Skin of body (tissue), 2 donors: Measurements from ENCODE around the gene MMP20. TPM values are rescaled to one million over a fixed set of nuclear protein-coding genes. Genes with fewer than 3 reads are reported as not detected.
"Not testable (repeated sequence)": the region's sequence is repeated elsewhere in the genome, so short reads cannot be mapped to it uniquely, and the experiment has no call there.

ENCODE experiments used
- DNase-seq: peaks from one replicate; lab custom pipeline; 2025; lab: John Stamatoyannopoulos, UW
- total RNA-seq: library from RNA; depleted of rRNA; stranded (reverse); fragments of >200 nt; gene quantifications from one replicate; pipeline ENCODE4 v1.2.3, GENCODE V29; 2014

Gene MMP20, protein sequence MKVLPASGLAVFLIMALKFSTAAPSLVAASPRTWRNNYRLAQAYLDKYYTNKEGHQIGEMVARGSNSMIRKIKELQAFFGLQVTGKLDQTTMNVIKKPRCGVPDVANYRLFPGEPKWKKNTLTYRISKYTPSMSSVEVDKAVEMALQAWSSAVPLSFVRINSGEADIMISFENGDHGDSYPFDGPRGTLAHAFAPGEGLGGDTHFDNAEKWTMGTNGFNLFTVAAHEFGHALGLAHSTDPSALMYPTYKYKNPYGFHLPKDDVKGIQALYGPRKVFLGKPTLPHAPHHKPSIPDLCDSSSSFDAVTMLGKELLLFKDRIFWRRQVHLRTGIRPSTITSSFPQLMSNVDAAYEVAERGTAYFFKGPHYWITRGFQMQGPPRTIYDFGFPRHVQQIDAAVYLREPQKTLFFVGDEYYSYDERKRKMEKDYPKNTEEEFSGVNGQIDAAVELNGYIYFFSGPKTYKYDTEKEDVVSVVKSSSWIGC
- not detected for total RNA-seq

DNA sequence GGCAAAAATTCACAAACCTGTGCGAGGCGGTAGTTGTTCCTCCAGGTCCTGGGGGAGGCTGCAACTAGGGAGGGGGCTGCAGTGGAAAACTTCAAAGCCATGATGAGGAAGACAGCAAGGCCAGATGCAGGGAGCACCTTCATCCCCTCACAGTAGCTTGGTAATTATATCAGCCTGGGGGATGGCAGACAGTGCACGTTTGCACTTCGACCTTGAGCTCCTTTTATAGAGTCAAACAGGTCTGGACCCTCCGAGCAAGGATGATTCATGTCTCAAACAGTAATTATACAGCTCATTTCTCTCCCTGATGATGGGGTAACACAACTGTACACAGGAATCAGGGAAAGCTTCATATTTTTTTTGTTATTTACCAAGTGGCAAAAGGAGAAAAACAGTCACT, at the start of gene MMP20:
TSS of gene MMP20 (minus strand) at position 156 of the 400 bp plus-strand sequence. CDS start at position 143, 13 bp downstream.
- DNase-seq: no peak

DNA sequence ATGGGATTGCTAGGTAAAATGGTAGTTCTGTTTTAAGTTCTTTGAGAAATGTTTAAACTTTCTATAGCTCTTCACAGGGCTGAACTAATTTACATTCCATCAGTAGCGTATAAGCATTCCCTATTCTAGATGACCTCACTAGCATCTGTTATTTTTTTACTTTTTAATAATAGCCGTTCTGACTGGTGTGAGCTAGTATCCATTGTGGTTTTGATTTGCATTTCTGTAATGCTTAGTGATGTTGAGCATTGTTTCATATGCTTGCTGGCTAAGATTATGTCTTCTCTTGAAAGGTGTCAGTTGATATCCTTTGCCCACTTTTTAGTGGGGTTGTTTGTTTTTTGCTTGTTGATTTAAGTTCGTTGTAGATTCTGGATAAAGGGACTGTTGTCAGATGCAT, 44.5 kb upstream of the MMP20 start:
- DNase-seq: no peak

DNA sequence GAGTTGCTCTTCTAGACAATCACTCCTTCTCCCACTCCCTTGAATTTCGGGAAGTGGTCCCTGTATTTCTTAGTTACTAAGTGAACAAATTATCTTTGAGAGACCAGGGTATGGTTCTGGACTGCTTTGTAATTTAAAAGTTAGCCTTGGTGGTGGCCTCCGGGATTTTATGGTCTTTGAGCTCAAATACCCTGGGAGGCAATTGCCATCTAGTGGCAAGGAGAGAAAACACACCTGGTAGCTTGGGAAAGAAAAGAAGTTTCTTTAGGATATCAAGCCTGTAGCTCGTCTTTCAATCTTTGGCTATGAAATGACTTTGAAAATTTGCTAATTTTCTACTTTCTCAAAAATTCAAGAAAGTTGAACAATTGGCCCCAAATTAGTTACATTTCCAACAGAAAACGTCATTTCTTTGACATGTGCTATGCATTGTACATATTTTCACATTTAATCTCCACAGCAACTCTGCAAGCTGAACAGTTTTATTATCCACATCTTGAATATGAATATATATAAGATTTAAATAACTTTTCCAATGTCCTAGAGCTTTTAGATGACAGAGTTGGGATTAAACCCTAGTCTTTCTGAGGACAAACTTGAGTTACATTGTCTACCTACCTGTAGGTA, 41.3 kb upstream of the MMP20 start:
- no peak for DNase-seq

DNA sequence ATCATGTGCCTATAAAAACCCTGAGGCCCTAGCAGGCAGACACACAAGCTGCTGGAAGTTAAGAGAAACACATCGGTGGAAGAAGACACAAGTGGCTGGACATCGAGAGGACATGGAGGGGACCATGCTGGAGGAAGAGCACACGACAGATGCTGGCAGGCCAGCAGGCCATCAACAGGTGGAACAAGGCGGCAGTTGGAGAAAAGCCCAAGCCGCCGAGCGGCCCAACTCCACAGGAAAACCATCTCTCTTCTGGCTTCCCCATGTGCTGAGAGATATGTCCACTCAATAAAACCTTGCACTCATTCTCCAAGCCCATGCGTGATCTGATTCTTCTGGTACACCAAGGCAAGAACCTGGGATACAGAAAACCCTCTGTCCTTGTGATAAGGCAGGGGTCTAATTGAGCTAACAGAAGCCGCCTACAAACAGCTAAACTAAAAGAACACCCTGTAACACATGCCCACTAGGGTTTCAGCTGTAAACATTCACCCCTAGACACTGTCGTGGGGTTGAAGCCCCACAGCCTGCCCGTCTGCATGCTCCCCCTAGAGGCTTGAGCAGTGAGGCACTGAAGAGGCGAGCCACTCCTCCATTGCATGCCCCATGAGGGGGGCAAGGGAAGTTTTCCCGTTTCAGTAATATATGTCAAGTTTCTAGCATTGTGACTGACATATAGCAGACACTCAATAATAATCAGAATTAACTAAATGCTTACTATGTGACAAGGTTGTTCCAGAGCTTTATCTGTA, 39.0 kb upstream of the MMP20 start:
- DNase-seq: no peak

DNA sequence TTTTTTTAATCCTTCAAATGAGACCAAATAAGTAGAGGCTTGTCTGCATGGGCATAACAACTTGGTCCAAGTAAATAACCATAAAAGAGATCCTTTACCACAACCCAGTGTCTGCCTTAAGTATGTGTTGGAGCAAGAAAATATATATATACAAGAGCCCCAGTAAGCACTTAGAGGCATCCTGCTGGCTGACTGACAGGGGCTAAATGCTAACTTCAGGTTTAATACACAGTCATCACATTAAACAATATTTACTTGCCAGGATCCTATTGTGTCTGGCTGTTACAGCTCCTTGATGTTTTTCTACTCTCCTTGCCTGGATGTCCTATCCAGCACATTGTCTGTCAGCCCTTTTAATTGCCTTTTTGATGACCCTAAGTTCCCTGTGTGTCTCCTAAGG, 37.5 kb upstream of the MMP20 start:
- no peak for DNase-seq

DNA sequence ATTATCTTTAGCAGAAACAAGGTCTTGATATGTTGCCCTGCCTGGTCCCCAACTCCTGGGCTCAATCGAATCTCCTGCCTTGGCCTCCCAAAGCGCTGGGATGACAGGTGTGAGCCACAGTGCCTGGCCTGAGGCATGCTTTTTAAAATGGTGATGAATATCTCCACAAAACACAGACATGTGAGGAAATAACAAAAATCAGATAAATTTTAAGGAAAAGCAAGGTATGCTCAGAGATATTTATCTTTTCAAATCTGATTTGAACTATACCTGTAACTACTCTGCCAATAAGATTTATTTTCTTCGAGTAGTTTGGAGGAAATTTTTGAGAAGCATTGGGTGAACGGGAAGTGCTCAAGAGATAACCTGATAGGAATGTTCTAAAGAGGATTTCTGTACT, 35.9 kb upstream of the MMP20 start:
- DNase-seq: no peak

DNA sequence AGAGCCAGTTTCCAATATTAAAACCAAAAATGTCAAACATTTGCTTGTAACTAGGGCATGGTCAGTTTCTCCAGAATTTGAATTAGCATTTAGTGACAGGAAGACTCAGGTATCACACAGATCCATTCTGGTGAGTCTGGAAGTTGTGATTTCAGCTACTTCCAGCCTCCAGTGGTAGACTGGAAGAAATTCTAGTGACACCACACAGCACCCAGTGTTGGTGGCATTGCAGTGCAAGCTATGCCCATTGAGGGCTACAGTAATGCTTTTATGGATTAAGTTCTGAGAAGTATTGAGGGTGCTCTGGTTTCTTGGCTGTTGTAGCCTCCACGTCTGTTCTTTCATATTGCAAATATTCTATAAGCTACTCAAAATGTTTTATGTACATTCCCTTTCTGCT, 31.4 kb upstream of the MMP20 start:
- DNase-seq: no peak

DNA sequence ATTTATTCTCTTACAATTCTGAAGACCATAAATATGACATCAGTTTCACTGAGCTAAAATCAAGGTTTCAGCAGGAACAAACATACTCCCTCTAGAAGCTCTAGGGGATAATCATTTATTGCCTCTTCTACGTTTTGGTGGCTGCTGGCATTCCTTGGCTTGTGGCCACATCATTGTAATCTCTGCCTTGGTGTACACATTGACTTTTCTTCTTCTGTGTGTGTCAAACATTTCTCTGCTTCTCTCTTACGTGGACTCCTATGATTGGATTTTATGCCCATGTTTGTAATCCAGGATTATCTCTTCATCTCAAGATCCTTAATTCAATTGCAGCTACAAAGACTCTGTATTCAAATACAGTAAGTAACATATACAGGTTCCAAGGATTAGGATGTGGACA, 30.4 kb upstream of the MMP20 start:
- no peak for DNase-seq

DNA sequence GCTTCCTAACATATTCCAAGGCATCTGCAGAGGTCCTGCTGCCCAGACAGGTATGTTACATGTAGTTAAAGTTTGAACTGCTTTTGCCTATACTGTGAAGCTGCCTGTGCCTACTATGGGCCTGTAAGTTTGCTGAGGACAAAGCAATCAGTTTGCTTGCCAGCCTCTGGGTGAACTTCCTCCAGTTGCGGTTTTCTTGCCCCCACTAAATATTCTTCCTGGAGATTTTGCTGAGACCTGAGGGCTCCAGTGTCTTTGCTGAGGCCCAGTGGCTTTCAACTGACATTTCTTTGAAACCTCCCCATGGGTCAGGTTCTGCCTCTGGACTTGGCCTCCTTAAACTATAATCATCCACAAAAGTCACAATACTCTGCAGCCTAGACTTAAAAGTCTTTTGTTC, 29.6 kb upstream of the MMP20 start:
- no peak for DNase-seq

DNA sequence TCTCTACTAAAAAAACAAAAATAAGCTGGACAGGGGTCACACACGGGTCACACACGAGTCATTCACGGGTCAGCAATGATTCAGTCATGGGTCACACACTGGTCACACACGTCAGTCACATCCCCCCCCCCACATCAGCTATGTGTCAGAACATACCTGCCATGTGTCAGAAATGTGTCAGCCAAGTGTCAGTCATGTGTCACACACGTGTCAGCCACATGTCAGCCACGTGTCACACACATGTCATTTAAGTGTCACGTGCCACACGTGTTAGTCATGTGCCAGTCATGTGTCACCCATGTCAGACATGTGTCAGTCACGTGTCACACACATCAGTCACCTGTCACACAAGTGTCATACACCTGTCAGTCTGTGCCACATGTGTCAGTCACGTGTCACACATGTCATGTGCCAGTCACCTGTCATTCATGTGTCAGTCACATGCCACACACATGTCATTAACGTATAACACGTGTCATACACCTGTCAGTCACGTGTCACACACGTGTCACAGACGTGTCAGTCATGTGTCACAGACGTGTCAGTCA, 28.7 kb upstream of the MMP20 start:
- DNase-seq: no peak

DNA sequence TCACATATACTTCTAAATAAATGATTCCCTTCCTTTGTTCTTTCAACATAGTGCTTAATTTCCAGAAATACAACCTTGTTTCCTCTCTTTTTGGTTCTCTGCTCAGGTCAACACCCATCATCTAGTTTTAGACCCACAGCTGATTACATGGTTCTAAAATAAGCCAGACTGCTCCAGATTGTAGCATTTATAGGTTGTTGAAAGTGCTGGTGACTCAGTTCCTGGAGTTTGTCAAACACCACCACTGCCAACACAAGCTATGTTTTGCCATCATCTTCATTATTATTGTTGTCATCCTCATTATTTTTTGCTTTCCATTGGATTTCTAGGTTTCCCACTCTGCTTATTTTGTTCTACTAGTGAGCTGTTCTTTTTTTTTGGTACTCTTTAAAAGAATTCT, 22.3 kb upstream of the MMP20 start:
- DNase-seq: no peak

DNA sequence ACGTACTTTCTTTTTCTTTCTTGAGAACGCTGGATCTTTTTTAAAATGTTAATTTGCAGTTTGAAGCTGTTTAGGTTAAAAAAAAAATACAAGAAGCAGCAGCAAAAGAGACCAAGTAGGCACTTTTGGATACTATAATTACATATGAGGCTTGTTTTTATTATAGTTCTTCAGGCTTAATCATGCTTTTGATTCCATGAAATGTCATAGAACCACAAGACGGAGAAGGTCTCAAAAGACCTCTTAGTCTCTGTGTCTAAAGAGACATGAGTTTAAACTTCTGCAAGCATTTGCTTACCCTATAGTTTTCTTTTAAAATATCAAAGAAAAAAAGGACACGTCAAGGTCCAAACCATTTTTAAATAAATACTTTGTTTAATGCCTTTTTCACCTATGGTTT, 18.8 kb upstream of the MMP20 start:
- no peak for DNase-seq

DNA sequence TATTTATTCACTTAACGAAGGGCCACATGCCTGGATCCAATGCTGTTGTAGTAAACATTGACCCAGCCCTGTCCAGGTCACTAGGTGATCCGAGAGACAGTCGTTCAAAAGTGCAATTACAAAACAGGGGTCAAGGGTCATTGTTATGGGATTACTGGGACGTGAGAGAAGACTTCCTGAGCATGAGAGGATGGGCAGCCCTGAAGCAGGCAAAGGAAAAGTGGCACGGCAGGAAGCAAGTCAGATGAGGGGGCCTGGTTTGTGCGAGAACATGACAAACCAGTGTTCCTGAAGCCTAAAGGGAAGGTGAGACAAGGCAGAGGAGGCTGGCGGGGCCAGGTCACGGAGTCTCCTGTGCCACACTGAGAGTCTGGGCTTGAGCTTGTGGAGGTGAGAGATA, 15.8 kb upstream of the MMP20 start:
- DNase-seq: no peak

DNA sequence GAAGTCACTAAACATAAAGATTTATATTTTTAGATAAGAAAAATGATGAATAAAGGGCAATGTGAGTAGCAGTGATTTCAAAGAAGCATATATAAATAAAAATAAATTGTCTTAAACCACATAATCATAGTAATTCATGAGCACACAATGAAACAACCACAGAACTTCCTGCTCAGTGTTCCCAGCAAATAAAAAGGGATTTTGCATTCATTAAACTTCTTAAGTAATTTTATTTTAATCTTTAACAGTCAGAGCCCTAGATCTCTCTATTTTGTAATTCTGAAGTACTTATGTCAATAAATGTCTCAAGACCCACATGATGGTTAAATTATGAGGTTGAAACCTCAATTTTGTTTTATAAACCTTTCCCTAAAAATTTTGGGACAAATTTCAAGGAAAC, 14.5 kb upstream of the MMP20 start:
- DNase-seq: no peak

DNA sequence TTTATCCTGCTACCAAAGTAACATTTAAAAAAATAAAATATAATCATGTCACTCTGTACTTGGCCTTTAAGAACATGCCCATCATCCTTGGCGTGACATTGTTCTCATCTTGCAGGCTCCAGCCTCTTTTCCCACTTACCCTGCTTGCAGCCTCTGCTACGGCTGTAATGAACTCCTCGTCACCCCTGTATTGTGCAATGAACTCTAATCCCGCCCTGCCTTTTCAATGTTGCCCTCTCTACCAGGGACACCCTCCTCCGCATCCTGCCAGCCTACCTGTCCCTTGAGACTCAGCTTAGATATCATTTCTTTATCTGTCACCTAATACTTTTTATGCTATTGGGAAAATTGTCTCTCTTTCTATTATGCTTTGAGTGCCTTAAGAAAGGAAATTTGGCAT, 12.6 kb upstream of the MMP20 start:
- no peak for DNase-seq

DNA sequence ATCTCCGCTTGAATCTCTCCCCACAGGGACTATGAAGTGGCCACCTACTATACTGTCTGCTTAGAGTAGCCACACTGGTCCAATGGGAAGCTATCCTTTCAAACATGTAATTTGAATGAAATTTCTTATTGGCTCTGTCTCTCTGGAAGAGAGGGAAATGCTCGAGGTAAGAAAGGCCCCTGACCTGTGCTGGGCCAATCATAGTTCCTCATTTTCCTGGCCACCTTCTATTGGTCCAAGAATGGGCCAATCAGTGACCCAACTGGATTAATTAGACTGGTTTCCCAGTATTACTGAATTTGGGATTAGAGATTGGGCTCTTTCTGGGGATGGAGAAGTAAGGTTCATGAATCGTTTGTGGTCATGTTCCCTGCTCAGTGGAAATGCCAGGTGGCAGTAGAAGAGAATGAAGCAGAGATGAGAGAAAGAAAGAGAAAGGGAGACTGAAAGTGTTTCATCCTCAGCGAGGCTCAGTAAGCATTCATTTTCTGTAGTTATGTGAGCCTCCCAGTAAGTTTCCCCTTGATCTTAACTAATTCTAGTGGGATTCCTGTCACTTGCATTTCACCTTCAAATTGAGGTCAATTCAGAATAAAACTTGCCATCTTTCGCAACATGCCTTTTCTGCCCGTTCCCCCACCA, 8.4 kb upstream of the MMP20 start:
- no peak for DNase-seq

DNA sequence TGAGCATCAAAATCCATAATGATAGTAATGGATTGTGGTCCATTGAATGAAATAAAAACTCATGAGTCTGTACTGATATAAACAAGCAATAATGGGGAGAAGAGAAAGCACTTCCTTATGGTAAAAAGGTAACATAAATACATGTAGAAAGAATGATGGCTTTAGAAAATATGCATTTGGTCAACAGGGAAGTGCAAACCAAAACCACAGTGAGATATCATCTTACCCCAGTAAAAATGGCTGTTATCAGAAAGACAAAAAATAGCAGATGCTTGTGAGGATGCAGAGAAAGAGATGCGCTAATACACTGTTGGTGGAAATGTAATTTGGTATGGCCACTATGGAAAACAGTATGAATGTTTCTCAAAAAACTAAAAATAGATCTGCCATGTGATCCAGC, 6.9 kb upstream of the MMP20 start:
- no peak for DNase-seq

DNA sequence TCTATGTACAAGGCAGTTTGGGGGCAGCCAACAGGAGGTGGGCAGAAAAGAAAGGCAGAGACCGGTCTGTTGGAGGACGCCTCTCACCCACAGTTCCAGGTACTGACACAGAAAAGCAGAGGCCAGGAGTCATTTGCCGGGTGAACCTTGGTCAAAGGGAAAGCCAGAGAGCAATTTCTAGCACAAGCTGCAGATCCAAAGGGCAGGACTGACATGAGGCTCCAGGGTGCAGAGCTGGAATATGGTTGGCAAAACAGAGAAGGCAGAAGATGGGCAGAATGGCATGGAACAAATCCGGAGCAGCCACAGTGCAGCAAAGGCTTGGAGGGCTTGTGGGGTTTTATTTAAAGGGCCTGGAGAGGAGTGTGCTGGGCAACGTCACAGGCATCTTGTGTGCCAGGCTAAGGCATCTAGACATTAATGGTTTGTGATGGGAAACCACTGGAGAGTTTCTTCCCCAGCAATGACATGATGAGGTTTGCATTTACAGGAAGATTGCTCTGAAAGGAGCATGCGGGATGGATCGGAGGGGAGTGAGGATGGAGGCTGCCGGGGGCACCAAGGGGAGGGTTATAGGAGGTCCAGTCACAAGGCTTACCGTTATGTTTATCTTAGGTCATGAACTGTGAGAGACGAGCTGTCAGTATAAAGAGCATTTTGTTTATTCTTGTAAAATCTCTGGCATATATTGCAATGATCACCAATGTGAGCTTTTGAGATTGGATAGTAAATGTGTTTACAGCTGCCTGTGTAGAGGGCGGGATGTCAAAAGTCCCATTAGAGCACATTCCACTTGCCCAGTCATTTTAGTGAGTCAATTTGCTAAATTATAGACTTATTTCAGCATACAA, 5.7 kb upstream of the MMP20 start:
- no peak for DNase-seq

DNA sequence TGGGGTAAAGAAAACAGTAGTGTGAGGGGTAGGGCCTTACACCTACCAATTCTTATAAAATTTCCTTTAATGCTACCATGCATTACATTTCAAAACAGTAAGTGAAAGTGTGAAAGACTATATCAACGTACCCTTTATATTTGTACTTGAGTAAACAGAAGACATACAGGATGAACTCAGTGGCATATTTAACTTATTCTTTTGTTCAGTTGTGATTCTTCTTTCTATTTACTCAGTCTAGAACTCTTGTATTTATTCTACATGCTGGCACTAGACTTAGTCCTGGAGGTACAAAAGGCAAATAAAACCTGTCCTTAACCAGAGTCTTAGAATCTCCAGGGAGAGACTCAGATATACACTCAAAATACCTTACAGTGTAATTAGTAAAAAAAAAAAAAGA, 4.8 kb upstream of the MMP20 start:
- not testable (repeated sequence) for DNase-seq

DNA sequence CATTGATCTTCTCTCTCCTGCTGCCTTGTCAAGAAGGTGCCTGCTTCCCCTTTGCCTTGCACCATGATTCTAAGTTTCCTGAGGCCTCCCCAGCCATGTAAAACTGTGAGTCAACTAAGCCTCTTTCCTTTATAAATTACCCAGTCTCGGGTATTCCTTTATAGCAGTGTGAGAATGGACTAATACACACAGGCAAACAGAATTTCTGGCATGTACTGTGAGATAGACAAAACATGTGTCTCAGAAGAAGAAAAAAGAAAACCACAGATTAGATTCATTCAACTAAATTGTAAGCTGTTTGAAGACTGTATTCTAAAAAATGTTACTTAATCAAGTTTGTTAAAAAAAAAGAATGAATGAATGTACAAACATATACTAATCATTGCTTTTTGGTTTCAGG, 1.5 kb upstream of the MMP20 start:
- DNase-seq: no peak

DNA sequence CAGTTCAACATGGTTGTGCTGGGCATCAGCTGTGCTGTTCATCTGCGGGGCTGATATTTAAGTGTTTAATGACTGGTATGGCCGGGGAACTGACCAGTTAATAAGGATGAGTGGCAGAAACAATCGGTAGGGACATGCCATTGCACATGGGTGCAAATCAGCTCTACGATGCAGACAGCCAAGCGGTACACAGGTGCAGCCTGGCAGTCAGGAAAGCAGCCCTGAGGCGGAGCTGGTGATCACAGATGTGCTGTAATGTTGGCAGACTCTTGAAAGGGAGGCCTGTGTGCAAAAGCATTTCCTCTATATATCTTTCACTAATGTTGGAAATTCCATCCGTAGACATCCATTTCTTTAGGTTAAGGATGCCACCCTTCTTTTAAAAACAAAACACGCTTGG, 1.1 kb downstream of the MMP20 start:
- DNase-seq: no peak
